Parathyroid adenoma (tissue), 2 donors: ENCODE data around the gene C2orf42.

ENCODE experiments used
- H2AFZ ChIP-seq: fragments of 300-600 bp; sonication (generic); one replicate; pipeline ENCODE4 v1.7.0; 2017; ENCODE audit warnings: antibody characterized with exemption, mild to moderate bottlenecking
- H3K27ac ChIP-seq: fragments of 300-600 bp; sonication (generic); one replicate; pipeline ENCODE4 v1.7.0; 2017
- H3K27me3 ChIP-seq: fragments of 300-600 bp; sonication (generic); one replicate; pipeline ENCODE4 v1.7.0; 2017; ENCODE audit warnings: low read length; ENCODE audit not compliant: control insufficient read depth, insufficient read depth
- H3K36me3 ChIP-seq: fragments of 300-600 bp; sonication (generic); one replicate; pipeline ENCODE4 v1.7.0; 2017; ENCODE audit warnings: low read length; ENCODE audit not compliant: control insufficient read depth, insufficient read depth
- H3K4me1 ChIP-seq: fragments of 300-600 bp; sonication (generic); one replicate; pipeline ENCODE4 v1.7.0; 2017; ENCODE audit warnings: control low read depth
- H3K4me2 ChIP-seq: fragments of 300-600 bp; sonication (generic); one replicate; pipeline ENCODE4 v1.7.0; 2017; ENCODE audit warnings: low read length
- H3K4me3 ChIP-seq: fragments of 300-600 bp; sonication (generic); one replicate; pipeline ENCODE4 v1.7.0; 2017; ENCODE audit warnings: low read depth, low read length
- H3K79me2 ChIP-seq: fragments of 300-600 bp; sonication (generic); one replicate; pipeline ENCODE4 v1.7.0; 2017; ENCODE audit warnings: control low read depth
- H3K9ac ChIP-seq: fragments of 300-600 bp; sonication (generic); one replicate; pipeline ENCODE4 v1.7.0; 2017; ENCODE audit warnings: mild to moderate bottlenecking
- H3K9me3 ChIP-seq: fragments of 300-600 bp; sonication (generic); one replicate; pipeline ENCODE4 v1.7.0; 2017; ENCODE audit warnings: low read length; ENCODE audit not compliant: control insufficient read depth
- CTCF ChIP-seq: fragments of 300-600 bp; sonication (generic); IDR thresholded peaks from one replicate; pipeline ENCODE4 v1.7.0; 2017; ENCODE audit warnings: antibody characterized with exemption, mild to moderate bottlenecking
- donor health status: primary hyperparathyroidism.

C2orf42 gene

GRCh38 chr2:70203086-70203485 lies 12.3 kb upstream of the C2orf42 start:
- Histone ChIP-seq H3K27ac (no peak overlapping the region), H3K9me3 (no peaks in the 10 kb centered on the region), H2AFZ (no peak overlapping the region), H3K4me2 (no peak overlapping the region), H3K4me1 (no peaks in the 10 kb centered on the region), H3K9ac (no peak overlapping the region), H3K27me3 (no peaks in the 10 kb centered on the region), H3K79me2 (no peaks in the 10 kb centered on the region), H3K36me3 (no peaks in the 10 kb centered on the region), H3K4me3 (no peak overlapping the region)
- TF ChIP-seq CTCF: no peak

- H3K4me1 ChIP-seq: no peaks in the 10 kb centered on the region
- H3K27ac ChIP-seq: no peak overlapping the region
- H3K4me2 ChIP-seq: no peak overlapping the region
- no peak overlapping the region for H3K4me3 ChIP-seq
- H3K9ac ChIP-seq: no peak overlapping the region
- no peaks in the 10 kb centered on the region for H3K79me2 ChIP-seq
- no peaks in the 10 kb centered on the region for H3K36me3 ChIP-seq
- H3K9me3 ChIP-seq: no peaks in the 10 kb centered on the region
- TF ChIP-seq CTCF: no peak
- H3K27me3 ChIP-seq: no peaks in the 10 kb centered on the region
- no peak overlapping the region for H2AFZ ChIP-seq
Measured at GRCh38 chr2:70202236-70202806, 11.5 kb upstream of the C2orf42 start.

GRCh38 chr2:70201831-70202230 lies 11.0 kb upstream of the C2orf42 start:
- H3K9me3 ChIP-seq: no peaks in the 10 kb centered on the region
- no peaks in the 10 kb centered on the region for H3K79me2 ChIP-seq
- H3K27ac ChIP-seq: no peak overlapping the region
- H3K9ac ChIP-seq: no peak overlapping the region
- H3K27me3 ChIP-seq: no peaks in the 10 kb centered on the region
- no peak overlapping the region for H2AFZ ChIP-seq
- TF ChIP-seq CTCF: no peak
- no peaks in the 10 kb centered on the region for H3K4me1 ChIP-seq
- H3K36me3 ChIP-seq: no peaks in the 10 kb centered on the region
- H3K4me3 ChIP-seq: no peak overlapping the region
- no peak overlapping the region for H3K4me2 ChIP-seq

- Histone ChIP-seq H3K36me3 (no peaks in the 10 kb centered on the region), H3K9me3 (no peaks in the 10 kb centered on the region), H3K27me3 (no peaks in the 10 kb centered on the region)
Measured at GRCh38 chr2:70201225-70201768, 10.5 kb upstream of the C2orf42 start.

More at GRCh38 chr2:70201225-70201768, 10.5 kb upstream of the C2orf42 start:
- no peak overlapping the region for H3K4me3 ChIP-seq
- no peak overlapping the region for H3K4me2 ChIP-seq
- TF ChIP-seq CTCF: no peak
- H3K9ac ChIP-seq: no peak overlapping the region
- H3K4me1 ChIP-seq: no peaks in the 10 kb centered on the region
- H3K79me2 ChIP-seq: no peaks in the 10 kb centered on the region
- no peak overlapping the region for H2AFZ ChIP-seq
- H3K27ac ChIP-seq: no peak overlapping the region
